HG03064 (cell line): ENCODE measurements around the gene GBF1.

Experiments used
- ATAC-seq: cut with Tn5 transposase; IDR thresholded peaks from one replicate; pipeline ENCODE4 v1.9.1; 2021; ENCODE audit warnings: low read depth; ENCODE audit not compliant: unreplicated experiment

GBF1 gene

GRCh38 chr10:102332772-102333171 lies 87.4 kb downstream of the GBF1 start:
- no peak for ATAC-seq

- no peak for ATAC-seq
Measured at GRCh38 chr10:102334101-102334500, 88.8 kb downstream of the GBF1 start.

GRCh38 chr10:102335184-102335583 lies 89.9 kb downstream of the GBF1 start:
- no peak for ATAC-seq

GRCh38 chr10:102341038-102341688 lies 95.8 kb downstream of the GBF1 start:
- ATAC-seq, result no peak

GRCh38 chr10:102342458-102342857 lies 97.1 kb downstream of the GBF1 start:
- ATAC-seq, result no peak

GRCh38 chr10:102342958-102343357 lies 97.6 kb downstream of the GBF1 start:
- ATAC-seq, result no peak

GRCh38 chr10:102344067-102344466 lies 98.7 kb downstream of the GBF1 start:
- no peak for ATAC-seq

- ATAC-seq, result no peak
Measured at GRCh38 chr10:102347236-102347828, 102.0 kb downstream of the GBF1 start.

- no peak for ATAC-seq
Measured at GRCh38 chr10:102352066-102352715, 106.9 kb downstream of the GBF1 start.

GRCh38 chr10:102354451-102354850 lies 109.1 kb downstream of the GBF1 start:
- no peak for ATAC-seq

- no peak for ATAC-seq
Measured at GRCh38 chr10:102358712-102359382, 113.5 kb downstream of the GBF1 start.

GRCh38 chr10:102367441-102367840 lies 122.1 kb downstream of the GBF1 start:
- ATAC-seq, result no peak

GRCh38 chr10:102368077-102368476 lies 122.7 kb downstream of the GBF1 start:
- no peak for ATAC-seq

GRCh38 chr10:102371295-102371694 lies 126.0 kb downstream of the GBF1 start:
- no peak for ATAC-seq

GRCh38 chr10:102375250-102375649 lies 129.9 kb downstream of the GBF1 start:
- no peak for ATAC-seq

- no peak for ATAC-seq
Measured at GRCh38 chr10:102375867-102376266, 130.5 kb downstream of the GBF1 start.

- ATAC-seq, result no peak
Measured at GRCh38 chr10:102376901-102377300, 131.6 kb downstream of the GBF1 start.

GRCh38 chr10:102379383-102379782 lies 134.1 kb downstream of the GBF1 start:
- ATAC-seq, result no peak

- ATAC-seq, result no peak
Measured at GRCh38 chr10:102381983-102382382, 136.7 kb downstream of the GBF1 start.

- ATAC-seq, result no peak
Measured at GRCh38 chr10:102382871-102383270, 137.5 kb downstream of the GBF1 start.

GRCh38 chr10:102384053-102384452 lies 138.7 kb downstream of the GBF1 start:
- no peak for ATAC-seq
